GM12878 (cell line): ENCODE results near the gene ACOT13. TPM values are rescaled to one million over a fixed set of nuclear protein-coding genes. Genes with fewer than 3 reads are reported as not detected.
A peak's percentile ranks its signal among the peaks of the same experiment; 100 is the strongest.

ENCODE experiments used
- BCL3 ChIP-seq: IDR thresholded peaks from 2 replicates; pipeline ENCODE4 v1.6.1; 2011; ENCODE audit warnings: borderline replicate concordance, low read depth, mild to moderate bottlenecking, moderate library complexity, low read length; ENCODE audit not compliant: insufficient read depth, poor library complexity, severe bottlenecking
- E4F1 ChIP-seq: fragments of 450-650 bp; IDR thresholded peaks from 2 replicates; pipeline ENCODE4 v1.6.1; 2018; ENCODE audit warnings: borderline replicate concordance, mild to moderate bottlenecking; ENCODE audit not compliant: partially characterized antibody
- ELK1 ChIP-seq: IDR thresholded peaks from 2 replicates; pipeline ENCODE4 v1.6.1; 2012; ENCODE audit warnings: low read depth, low read length, improper control_type of control experiment
- EZH2 ChIP-seq: IDR thresholded peaks from 2 replicates; pipeline ENCODE4 v1.6.1; 2012; ENCODE audit warnings: low read depth, mild to moderate bottlenecking, control low read depth, inconsistent platforms, low read length, borderline replicate concordance; ENCODE audit not compliant: control insufficient read depth
- IKZF2 ChIP-seq, 2 experiments: fragments of 450-650 bp; IDR thresholded peaks; 2 replicates each; pipeline ENCODE4 v1.6.1; 2017; ENCODE audit warnings: mild to moderate bottlenecking in 2 of 2, moderate library complexity in 2 of 2
- NFYA ChIP-seq: IDR thresholded peaks from 2 replicates; pipeline ENCODE4 v1.6.1; 2011; ENCODE audit warnings: low read depth, mild to moderate bottlenecking, low read length, improper control_type of control experiment, borderline replicate concordance
- RB1 ChIP-seq: fragments of 450-650 bp; formaldehyde crosslinking; IDR thresholded peaks from 2 replicates; pipeline ENCODE4 v1.6.1; 2017; ENCODE audit warnings: mild to moderate bottlenecking, borderline replicate concordance
- RELA ChIP-seq: fragments of 450-650 bp; IDR thresholded peaks from 2 replicates; pipeline ENCODE4 v1.8.0; 2014; ENCODE audit warnings: borderline replicate concordance; ENCODE audit not compliant: partially characterized antibody
- RFX5 ChIP-seq: IDR thresholded peaks from 2 replicates; pipeline ENCODE4 v1.6.1; 2011; ENCODE audit warnings: low read depth, low read length, improper control_type of control experiment
- RUNX3 ChIP-seq: IDR thresholded peaks from 2 replicates; pipeline ENCODE4 v1.6.1; 2012; ENCODE audit warnings: low read length, inconsistent platforms
- SREBF1 ChIP-seq: IDR thresholded peaks from 2 replicates; pipeline ENCODE4 v1.6.1; 2012; ENCODE audit warnings: mild to moderate bottlenecking, low read length
- STAT3 ChIP-seq: IDR thresholded peaks from 2 replicates; pipeline ENCODE4 v1.6.1; 2011; ENCODE audit warnings: low read depth, low read length, improper control_type of control experiment
- SUPT20H ChIP-seq: IDR thresholded peaks from 2 replicates; pipeline ENCODE4 v1.6.1; 2011; ENCODE audit warnings: low read depth, mild to moderate bottlenecking, low read length, moderate library complexity, borderline replicate concordance; ENCODE audit not compliant: control insufficient read depth
- YY1 ChIP-seq: IDR thresholded peaks from 2 replicates; pipeline ENCODE4 v1.6.1; 2011; ENCODE audit warnings: low read depth, mild to moderate bottlenecking, low read length
- ZBTB4 ChIP-seq: fragments of 450-650 bp; formaldehyde crosslinking; IDR thresholded peaks from 2 replicates; pipeline ENCODE4 v1.4.0; 2022; ENCODE audit warnings: mild to moderate bottlenecking, moderate library complexity
- ZNF592 ChIP-seq: fragments of 450-650 bp; IDR thresholded peaks from 2 replicates; pipeline ENCODE4 v1.6.1; 2017; ENCODE audit warnings: mild to moderate bottlenecking, moderate library complexity
- polyA plus RNA-seq, 11 experiments: library from polyadenylated mRNA; depleted of rRNA in 4 of 11; unstranded in 6 of 11; stranded (reverse) in 5 of 11; fragments of >200 nt; fragmentation: Nextera tagmentation in 4 of 11; fragmentation: Illumina TruSeq in 1 of 11; extraction: Ambion mirVana in 4 of 11; extraction: Trizol in 1 of 11; gene quantifications; 1 replicate in 1 of 11; 2 replicates in 10 of 11; pipeline versions ENCODE4 v1.2.1 to v1.2.3, GENCODE V29; 2011 to 2016; ENCODE audit warnings: inconsistent platforms in 2 of 11, missing spikeins in 2 of 11, low read depth in 1 of 11
- total RNA-seq, 4 experiments: library from RNA; depleted of rRNA in 3 of 4; stranded (reverse); fragments of >200 nt in 3 of 4; fragmentation: Illumina TruSeq in 1 of 4; extraction: Trizol in 1 of 4; gene quantifications; 2 replicates each; pipeline versions ENCODE4 v1.2.1 to v1.2.3, GENCODE V29; 2013 to 2021

ACOT13 gene
- total and polyA plus RNA-seq, 10 of the 15 experiments (the other 5 are each of a cell fraction or from before 2014, with no cell fraction given) = 6.0 to 60.6 (median 36.6) TPM

GRCh38 chr6:24666641-24667377, at the start of gene ACOT13, which contains the start of gene TDP2 (continued):
- TF ChIP-seq RELA = peak; percentile 66
- peak; percentile 40; the same call in 1 of the 2 replicates for TF ChIP-seq RFX5
- TF ChIP-seq ZNF592 = no peak
- peak; percentile 61 to 71; a peak in 3 of 4 replicates for TF ChIP-seq IKZF2 (IDR thresholded peaks at IDR 0.05)
- TF ChIP-seq YY1 = peak; percentile 92
- no peak for TF ChIP-seq BCL3
- TF ChIP-seq ZBTB4 (CRISPR knock-in tag) = no peak
- no peak for TF ChIP-seq STAT3
- TF ChIP-seq E4F1 = peak; percentile 66
- peak; percentile 75; the same call in 1 of the 2 replicates for TF ChIP-seq RB1
- no peak for TF ChIP-seq SUPT20H
- TF ChIP-seq SREBF1 = no peak
- TF ChIP-seq RUNX3 = peak; percentile 59
- no peak for TF ChIP-seq EZH2
- peak; percentile 37; the same call in 1 of the 2 replicates for TF ChIP-seq ELK1
- no peak for TF ChIP-seq NFYA
